ENCODE data around the gene KANK3.

DNA sequence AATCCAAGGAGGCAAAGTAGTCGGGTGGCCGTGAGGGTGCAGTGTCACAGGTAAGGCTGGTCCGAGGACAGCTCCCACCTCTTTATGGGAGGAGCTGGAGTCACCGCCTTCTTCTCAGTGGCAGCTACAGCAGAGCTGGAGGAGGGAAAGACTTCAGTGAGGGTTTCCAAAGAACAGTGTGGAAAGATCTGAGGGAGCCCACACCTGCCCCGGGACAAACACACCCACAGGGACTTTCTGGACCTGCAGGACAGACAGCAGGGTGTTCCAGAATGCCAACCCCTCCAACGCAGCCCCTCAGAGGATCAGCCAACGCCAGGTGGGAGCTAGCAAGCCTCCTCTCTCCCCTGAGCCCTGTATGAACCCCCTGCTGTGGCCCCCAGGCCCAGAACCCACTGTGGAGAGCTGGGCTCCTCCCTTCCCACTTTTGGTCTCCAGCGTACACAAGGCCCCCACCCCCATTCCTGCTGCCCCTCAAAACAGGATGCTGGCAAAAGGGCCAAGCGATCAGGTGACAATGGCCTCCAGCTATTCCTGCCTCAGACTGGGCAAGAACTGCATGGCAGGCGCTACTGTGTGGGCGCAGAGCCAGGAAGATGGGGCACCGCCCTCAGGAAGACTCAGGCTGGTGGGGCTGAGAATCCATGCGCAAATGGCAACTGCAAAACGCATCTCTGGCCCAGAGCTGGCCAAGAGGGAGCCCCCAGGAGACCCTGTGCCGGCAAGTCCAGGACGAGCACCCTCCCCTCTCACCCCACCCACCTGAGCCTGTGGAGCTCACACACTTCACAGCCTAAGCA is 31.4 kb downstream of the KANK3 start:
- TF ChIP-seq, protein P1, sequence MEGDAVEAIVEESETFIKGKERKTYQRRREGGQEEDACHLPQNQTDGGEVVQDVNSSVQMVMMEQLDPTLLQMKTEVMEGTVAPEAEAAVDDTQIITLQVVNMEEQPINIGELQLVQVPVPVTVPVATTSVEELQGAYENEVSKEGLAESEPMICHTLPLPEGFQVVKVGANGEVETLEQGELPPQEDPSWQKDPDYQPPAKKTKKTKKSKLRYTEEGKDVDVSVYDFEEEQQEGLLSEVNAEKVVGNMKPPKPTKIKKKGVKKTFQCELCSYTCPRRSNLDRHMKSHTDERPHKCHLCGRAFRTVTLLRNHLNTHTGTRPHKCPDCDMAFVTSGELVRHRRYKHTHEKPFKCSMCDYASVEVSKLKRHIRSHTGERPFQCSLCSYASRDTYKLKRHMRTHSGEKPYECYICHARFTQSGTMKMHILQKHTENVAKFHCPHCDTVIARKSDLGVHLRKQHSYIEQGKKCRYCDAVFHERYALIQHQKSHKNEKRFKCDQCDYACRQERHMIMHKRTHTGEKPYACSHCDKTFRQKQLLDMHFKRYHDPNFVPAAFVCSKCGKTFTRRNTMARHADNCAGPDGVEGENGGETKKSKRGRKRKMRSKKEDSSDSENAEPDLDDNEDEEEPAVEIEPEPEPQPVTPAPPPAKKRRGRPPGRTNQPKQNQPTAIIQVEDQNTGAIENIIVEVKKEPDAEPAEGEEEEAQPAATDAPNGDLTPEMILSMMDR (IDR thresholded peaks at IDR 0.05) = no peak
- no peak for TF ChIP-seq EP300 (IDR thresholded peaks at IDR 0.05; ENCODE audit: low read depth)

Measured in transverse colon (tissue), 3 donors.